ENCODE data around the gene IFITM10. TPM values are rescaled to one million over a fixed set of nuclear protein-coding genes. Genes with fewer than 3 reads are reported as not detected.

Gene IFITM10
- total RNA-seq, 1 experiment from 2014 or later = 2.0 TPM

- intact Hi-C loops (cut with micrococcal nuclease) = no loop called here
- DNase-seq (ENCODE audit: unreplicated experiment) = no peak
- no peaks in the 10 kb centered on the region for H3K27me3 Mint-ChIP-seq (ENCODE audit: insufficient read depth, unreplicated experiment)
- TF ChIP-seq CTCF (IDR thresholded peaks at IDR 0.05; ENCODE audit: unreplicated experiment) = no peak
- no peak overlapping the region for H3K4me3 Mint-ChIP-seq (ENCODE audit: unreplicated experiment)
- no peaks in the 10 kb centered on the region for H3K9me3 Mint-ChIP-seq (ENCODE audit: unreplicated experiment)
- ChIA-PET POLR2A (interaction anchor here (0.9 to 1.5 kb wide), 2 partner anchors 9 to 70 kb away, joined by 3 read pairs; no protein-coding TSS in a partner anchor), CTCF (interaction anchor here (1.0 kb wide), 1 partner anchor 74 kb away, joined by 8 read pairs; no protein-coding TSS in a partner anchor)
- no TSS peak for BruUV-seq (replicated peaks)
- peaks cover 10% of the 10 kb centered on the region for H3K4me1 Mint-ChIP-seq (ENCODE audit: insufficient read depth, unreplicated experiment)
- H3K27ac Mint-ChIP-seq (ENCODE audit: low read depth, unreplicated experiment) = no peak overlapping the region
- peaks cover 53% of the 10 kb centered on the region for H3K36me3 Mint-ChIP-seq (ENCODE audit: insufficient read depth, unreplicated experiment)
Observed at GRCh38 chr11:1757861-1758610, 7.6 kb upstream of the IFITM10 start.

- POLR2A ChIA-PET = interaction anchor here (1.1 to 1.5 kb wide), 2 partner anchors 9 to 14 kb away, joined by 3 read pairs; no protein-coding TSS in a partner anchor
- H3K4me1 Mint-ChIP-seq (ENCODE audit: insufficient read depth, unreplicated experiment) = peaks cover 5% of the 10 kb centered on the region
- H3K9me3 Mint-ChIP-seq (ENCODE audit: unreplicated experiment) = no peaks in the 10 kb centered on the region
- peaks cover 57% of the 10 kb centered on the region for H3K36me3 Mint-ChIP-seq (ENCODE audit: insufficient read depth, unreplicated experiment)
- TF ChIP-seq CTCF (IDR thresholded peaks at IDR 0.05; ENCODE audit: unreplicated experiment) = no peak
- no peak overlapping the region for H3K27ac Mint-ChIP-seq (ENCODE audit: low read depth, unreplicated experiment)
- intact Hi-C loops (cut with micrococcal nuclease) = no loop called here
- H3K27me3 Mint-ChIP-seq (ENCODE audit: insufficient read depth, unreplicated experiment) = no peaks in the 10 kb centered on the region
- CTCF ChIA-PET = interaction anchor here (1.0 to 1.1 kb wide), 3 partner anchors 63 to 76 kb away, joined by 3 to 8 read pairs (median 5); no protein-coding TSS in a partner anchor
- BruUV-seq (replicated peaks) = no TSS peak
- DNase-seq (ENCODE audit: unreplicated experiment) = no peak
- no peak overlapping the region for H3K4me3 Mint-ChIP-seq (ENCODE audit: unreplicated experiment)
Observed at GRCh38 chr11:1756791-1757771, 6.7 kb upstream of the IFITM10 start.

GRCh38 chr11:1755692-1756561, 5.5 kb upstream of the IFITM10 start:
- ChIA-PET CTCF (interaction anchor here (1.0 to 1.1 kb wide), 2 partner anchors 61 to 77 kb away, joined by 3 to 5 read pairs; no protein-coding TSS in a partner anchor), POLR2A (interaction anchor here (0.9 to 1.1 kb wide), 4 partner anchors 8 to 87 kb away, joined by 3 to 5 read pairs (median 3); partner anchors contain the start of gene CTSD)

More at GRCh38 chr11:1755692-1756561, 5.5 kb upstream of the IFITM10 start:
- no peak for DNase-seq (ENCODE audit: unreplicated experiment)
- Mint-ChIP-seq H3K9me3 (ENCODE audit: unreplicated experiment) (no peaks in the 10 kb centered on the region), H3K36me3 (ENCODE audit: insufficient read depth, unreplicated experiment) (peaks cover 58% of the 10 kb centered on the region), H3K4me3 (ENCODE audit: unreplicated experiment) (no peak overlapping the region), H3K4me1 (ENCODE audit: insufficient read depth, unreplicated experiment) (no peaks in the 10 kb centered on the region), H3K27me3 (ENCODE audit: insufficient read depth, unreplicated experiment) (no peaks in the 10 kb centered on the region), H3K27ac (ENCODE audit: low read depth, unreplicated experiment) (no peak overlapping the region)
- intact Hi-C loops (cut with micrococcal nuclease) = no loop called here
- BruUV-seq (replicated peaks) = no TSS peak
- TF ChIP-seq CTCF (IDR thresholded peaks at IDR 0.05; ENCODE audit: unreplicated experiment) = no peak
